Neural progenitor cell (in vitro differentiated cells): ENCODE data around the gene SLC13A4. TPM values are rescaled to one million over a fixed set of nuclear protein-coding genes. Genes with fewer than 3 reads are reported as not detected.

Experiments used
- DNase-seq: peaks from one replicate; pipeline ENCODE4 v3.0.0-alpha.2; 2016; ENCODE audit warnings: low spot score
- H2AFZ ChIP-seq: fragments of 200-600 bp; sonication (generic); replicated peaks from 2 replicates; pipeline ENCODE4 v1.6.1; 2016; ENCODE audit warnings: antibody characterized with exemption
- H3F3A ChIP-seq: fragments of 200-600 bp; sonication (generic); 2 replicates; pipeline ENCODE4 v1.6.1; 2016; ENCODE audit warnings: antibody characterized with exemption, low read depth
- H3K27ac ChIP-seq: fragments of 200-600 bp; sonication (generic); 2 replicates; pipeline ENCODE4 v1.5.1; 2016; ENCODE audit warnings: mild to moderate bottlenecking
- H3K27me3 ChIP-seq: fragments of 200-600 bp; sonication (generic); 2 replicates; pipeline ENCODE4 v1.6.1; 2016; ENCODE audit warnings: mild to moderate bottlenecking, moderate library complexity
- H3K36me3 ChIP-seq: fragments of 200-600 bp; sonication (generic); 2 replicates; pipeline ENCODE4 v1.5.1; 2016
- H3K4me1 ChIP-seq: fragments of 200-600 bp; sonication (generic); 2 replicates; pipeline ENCODE4 v1.6.1; 2016; ENCODE audit warnings: mixed run types
- H3K4me2 ChIP-seq: fragments of 200-600 bp; sonication (generic); 2 replicates; pipeline ENCODE4 v1.6.1; 2016
- H3K4me3 ChIP-seq: fragments of 200-600 bp; sonication (generic); 2 replicates; pipeline ENCODE4 v1.5.1; 2016
- H3K79me2 ChIP-seq: fragments of 200-600 bp; sonication (generic); 2 replicates; pipeline ENCODE4 v1.6.1; 2016; ENCODE audit warnings: low read depth
- H3K9ac ChIP-seq: fragments of 200-600 bp; sonication (generic); 2 replicates; pipeline ENCODE4 v1.6.1; 2016
- H3K9me3 ChIP-seq: fragments of 200-600 bp; sonication (generic); 2 replicates; pipeline ENCODE4 v1.5.1; 2016; ENCODE audit warnings: low read depth
- H4K20me1 ChIP-seq: fragments of 200-600 bp; sonication (generic); 2 replicates; pipeline ENCODE4 v1.6.1; 2016; ENCODE audit warnings: low read depth
- H3K27ac Mint-ChIP-seq: 3 replicates; pipeline ENCODE4 v1.8.0; 2021; ENCODE audit warnings: mixed read lengths
- H3K27me3 Mint-ChIP-seq: 2 replicates; pipeline ENCODE4 v1.8.0; 2022; ENCODE audit warnings: low read depth, mild to moderate bottlenecking, inconsistent platforms, moderate library complexity, mixed read lengths; ENCODE audit not compliant: insufficient read depth
- H3K36me3 Mint-ChIP-seq: 3 replicates; pipeline ENCODE4 v1.8.0; 2021; ENCODE audit warnings: mixed read lengths
- H3K4me1 Mint-ChIP-seq: 3 replicates; pipeline ENCODE4 v1.8.0; 2021; ENCODE audit warnings: mixed read lengths
- H3K4me3 Mint-ChIP-seq: 3 replicates; pipeline ENCODE4 v1.8.0; 2021; ENCODE audit warnings: mild to moderate bottlenecking, moderate library complexity, mixed read lengths
- H3K9me3 Mint-ChIP-seq: 3 replicates; pipeline ENCODE4 v1.8.0; 2020; ENCODE audit warnings: mixed read lengths
- CTCF ChIP-seq: fragments of 200-600 bp; sonication (generic); IDR thresholded peaks from 2 replicates; pipeline ENCODE4 v1.5.1; 2017; ENCODE audit warnings: antibody characterized with exemption, mild to moderate bottlenecking
- EZH2 ChIP-seq: fragments of 200-600 bp; sonication (generic); IDR thresholded peaks from 2 replicates; pipeline ENCODE4 v1.6.1; 2017; ENCODE audit warnings: antibody characterized with exemption, mild to moderate bottlenecking, moderate library complexity
- EZH2phosphoT487 ChIP-seq: fragments of 200-600 bp; sonication (generic); IDR thresholded peaks from 2 replicates; pipeline ENCODE4 v1.6.1; 2017; ENCODE audit warnings: antibody characterized with exemption
- total RNA-seq: library from RNA; depleted of rRNA; stranded (reverse); fragments of >200 nt; gene quantifications from 2 replicates; pipeline ENCODE4 v1.2.3, GENCODE V29; 2015; ENCODE audit warnings: low replicate concordance

SLC13A4 gene
- total RNA-seq, 1 donor from 2014 or later: 0.28 TPM

GRCh38 chr7:135774284-135774683 lies 46.3 kb upstream of the SLC13A4 start:
- TF ChIP-seq CTCF (no peak), EZH2 (no peak), EZH2phosphoT487 (no peak)
- Histone ChIP-seq H4K20me1 (no peaks in the 10 kb centered on the region), H3K4me3 (no peak overlapping the region), H3K79me2 (no peaks in the 10 kb centered on the region), H3K36me3 (no peaks in the 10 kb centered on the region), H3K27me3 (no peaks in the 10 kb centered on the region), H2AFZ (peak overlapping the region; percentile 46), H3K9ac (no peak overlapping the region), H3K9me3 (peaks cover 3% of the 10 kb centered on the region), H3K4me2 (peak overlapping the region; percentile 49), H3K4me1 (peaks cover 27% of the 10 kb centered on the region), H3F3A (peaks cover 24% of the 10 kb centered on the region), H3K27ac (peak overlapping the region; percentile 68)
- no peaks in the 10 kb centered on the region for H3K27me3 Mint-ChIP-seq
- H3K9me3 Mint-ChIP-seq: peaks cover 18% of the 10 kb centered on the region
- H3K27ac Mint-ChIP-seq: no peak overlapping the region
- peaks cover 2% of the 10 kb centered on the region for H3K36me3 Mint-ChIP-seq
- DNase-seq: no peak
- peaks cover 27% of the 10 kb centered on the region for H3K4me1 Mint-ChIP-seq
- no peak overlapping the region for H3K4me3 Mint-ChIP-seq

GRCh38 chr7:135773464-135773863 lies 45.5 kb upstream of the SLC13A4 start:
- peak overlapping the region; percentile 49 for H3K4me2 ChIP-seq
- peak; percentile 17 for DNase-seq
- no peak overlapping the region for H3K4me3 Mint-ChIP-seq
- peaks cover 32% of the 10 kb centered on the region for H3K4me1 Mint-ChIP-seq
- no peaks in the 10 kb centered on the region for H3K27me3 Mint-ChIP-seq
- H3K27me3 ChIP-seq: no peaks in the 10 kb centered on the region
- no peak overlapping the region for H3K9ac ChIP-seq
- H3K9me3 ChIP-seq: peaks cover under 1% of the 10 kb centered on the region
- H3K27ac Mint-ChIP-seq: peak overlapping the region; percentile 14
- H3K4me1 ChIP-seq: peaks cover 35% of the 10 kb centered on the region
- no peaks in the 10 kb centered on the region for H3K79me2 ChIP-seq
- H4K20me1 ChIP-seq: no peaks in the 10 kb centered on the region
- peak overlapping the region; percentile 68 for H3K27ac ChIP-seq
- TF ChIP-seq CTCF (no peak), EZH2phosphoT487 (no peak), EZH2 (no peak)
- H3F3A ChIP-seq: peaks cover 24% of the 10 kb centered on the region
- no peak overlapping the region for H3K4me3 ChIP-seq
- H3K36me3 Mint-ChIP-seq: peaks cover 2% of the 10 kb centered on the region
- no peaks in the 10 kb centered on the region for H3K36me3 ChIP-seq
- H3K9me3 Mint-ChIP-seq: peaks cover 11% of the 10 kb centered on the region
- H2AFZ ChIP-seq: peak overlapping the region; percentile 22

GRCh38 chr7:135772639-135773222 lies 44.7 kb upstream of the SLC13A4 start:
- no peaks in the 10 kb centered on the region for H3K27me3 Mint-ChIP-seq
- H2AFZ ChIP-seq: no peak overlapping the region
- H4K20me1 ChIP-seq: no peaks in the 10 kb centered on the region
- H3K36me3 Mint-ChIP-seq: peaks cover 1% of the 10 kb centered on the region
- no peak overlapping the region for H3K4me2 ChIP-seq
- peaks cover 24% of the 10 kb centered on the region for H3F3A ChIP-seq
- no peak for TF ChIP-seq CTCF
- TF ChIP-seq EZH2phosphoT487: no peak
- TF ChIP-seq EZH2: no peak
- peak; percentile 9 for DNase-seq
- H3K4me1 Mint-ChIP-seq: peaks cover 34% of the 10 kb centered on the region
- no peaks in the 10 kb centered on the region for H3K9me3 ChIP-seq
- no peak overlapping the region for H3K4me3 Mint-ChIP-seq
- H3K27me3 ChIP-seq: no peaks in the 10 kb centered on the region
- H3K9me3 Mint-ChIP-seq: peaks cover 5% of the 10 kb centered on the region
- no peak overlapping the region for H3K27ac ChIP-seq
- H3K9ac ChIP-seq: no peak overlapping the region
- no peaks in the 10 kb centered on the region for H3K79me2 ChIP-seq
- H3K4me3 ChIP-seq: no peak overlapping the region
- no peaks in the 10 kb centered on the region for H3K36me3 ChIP-seq
- peak overlapping the region; percentile 72 for H3K27ac Mint-ChIP-seq
- peaks cover 40% of the 10 kb centered on the region for H3K4me1 ChIP-seq
